Activated CD8-positive, alpha-beta memory T cell treated with anti-CD3 and anti-CD28 coated beads for 48 hours (primary cell): ENCODE results near the gene SLX4IP.
"Not testable (repeated sequence)": the region's sequence is repeated elsewhere in the genome, so short reads cannot be mapped to it uniquely, and the experiment has no call there.

Experiments
- DNase-seq, 3 experiments: peaks; one replicate each; pipeline ENCODE4 v3.0.0-alpha.2; 2020; ENCODE audit warnings: low read depth in 2 of 3, low spot score in 2 of 3

Gene SLX4IP

DNA sequence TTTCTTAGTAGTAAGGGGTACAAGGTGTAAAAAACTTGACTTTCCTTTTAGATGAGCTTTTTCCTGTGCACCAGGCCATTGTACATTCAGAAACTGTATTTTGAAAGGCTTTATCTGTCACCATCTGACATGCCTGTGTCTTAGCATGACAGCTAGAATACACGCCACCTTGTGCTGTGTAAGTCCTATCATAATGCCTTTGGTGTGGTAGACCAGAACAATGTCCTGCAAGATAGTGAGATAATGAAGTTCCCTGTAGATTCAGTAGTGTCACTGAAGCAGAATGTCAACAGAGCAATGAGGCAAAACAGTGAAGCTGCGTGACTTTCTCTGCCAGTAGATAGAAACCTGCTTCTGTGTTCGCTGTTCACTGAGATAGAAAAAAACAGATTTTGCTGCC lies 132.9 kb downstream of the SLX4IP start:
- no peak for DNase-seq

DNA sequence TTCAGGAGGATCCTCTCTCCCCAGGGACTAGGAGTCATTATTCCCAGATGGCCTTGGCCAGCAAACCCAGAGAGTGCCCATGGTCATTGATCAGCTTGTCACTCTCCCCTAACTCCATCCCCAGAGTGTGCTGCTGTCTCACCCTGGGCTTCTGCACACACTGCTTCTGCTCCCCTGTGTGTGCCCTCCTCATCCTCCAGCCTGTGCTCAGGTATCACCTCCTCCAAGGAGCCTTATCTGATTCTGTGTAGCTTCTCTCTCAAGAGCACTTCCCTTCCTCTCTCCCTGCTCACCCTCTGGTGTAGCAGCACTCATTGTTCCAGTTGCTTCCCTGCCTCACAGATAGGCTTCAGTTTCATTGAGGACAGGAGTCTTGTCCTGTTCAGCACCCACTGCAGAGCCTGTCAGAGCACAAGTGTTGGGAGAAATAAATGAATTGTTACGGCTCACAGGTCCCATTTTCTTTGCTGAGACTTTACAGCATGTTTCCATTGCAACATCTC lies 136.3 kb downstream of the SLX4IP start:
- DNase-seq, result no peak

DNA sequence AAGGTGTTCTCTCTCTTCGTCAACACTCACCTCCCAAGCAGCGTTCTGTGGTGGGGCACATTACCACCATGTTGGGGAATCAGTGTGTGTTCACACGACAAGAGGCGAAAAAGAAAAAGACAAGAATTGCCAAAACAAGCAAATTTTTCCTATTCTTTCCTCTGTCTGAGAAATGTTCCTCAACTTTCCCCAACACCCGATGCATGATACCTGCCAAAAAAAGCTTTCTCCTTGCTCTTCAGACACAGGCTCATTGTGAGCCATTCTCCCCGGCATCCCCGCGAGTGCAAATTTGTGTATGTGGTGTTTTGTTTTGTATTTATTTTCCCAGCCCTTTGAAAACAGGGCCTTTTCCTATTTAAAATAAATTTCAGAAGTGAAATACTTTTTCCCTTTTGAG lies 137.7 kb downstream of the SLX4IP start:
- DNase-seq, result no peak

DNA sequence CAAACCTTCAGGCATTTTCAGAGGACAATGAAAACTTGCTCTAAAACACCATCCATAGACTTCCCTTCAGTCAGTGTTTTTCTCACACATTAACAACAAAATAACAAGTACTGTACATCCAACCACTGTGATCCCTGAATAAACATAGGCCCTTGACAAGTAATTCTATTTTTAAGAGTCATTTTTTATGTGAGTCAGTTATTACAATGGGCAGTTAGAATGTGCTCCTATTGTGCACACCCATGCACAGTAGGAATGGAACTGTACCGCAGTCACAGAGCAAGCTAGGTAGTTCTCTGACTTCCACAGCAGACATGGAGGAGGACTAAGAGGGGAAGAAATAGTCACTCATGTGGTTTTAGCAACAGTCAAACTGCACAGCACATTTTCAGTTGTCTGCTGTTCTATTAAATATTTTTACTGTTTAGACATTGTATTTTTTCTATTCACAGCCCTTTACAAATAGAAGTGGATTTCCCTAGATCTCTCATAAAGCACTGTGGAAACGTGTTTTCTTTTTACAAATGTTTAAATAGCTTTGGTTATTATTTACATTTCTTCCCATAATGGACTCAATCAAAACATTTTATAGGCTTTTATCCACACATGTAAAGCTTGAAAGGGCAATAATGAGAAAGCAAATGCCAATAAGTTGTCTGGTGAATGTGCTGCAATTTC lies 138.3 kb downstream of the SLX4IP start:
- DNase-seq, result no peak

DNA sequence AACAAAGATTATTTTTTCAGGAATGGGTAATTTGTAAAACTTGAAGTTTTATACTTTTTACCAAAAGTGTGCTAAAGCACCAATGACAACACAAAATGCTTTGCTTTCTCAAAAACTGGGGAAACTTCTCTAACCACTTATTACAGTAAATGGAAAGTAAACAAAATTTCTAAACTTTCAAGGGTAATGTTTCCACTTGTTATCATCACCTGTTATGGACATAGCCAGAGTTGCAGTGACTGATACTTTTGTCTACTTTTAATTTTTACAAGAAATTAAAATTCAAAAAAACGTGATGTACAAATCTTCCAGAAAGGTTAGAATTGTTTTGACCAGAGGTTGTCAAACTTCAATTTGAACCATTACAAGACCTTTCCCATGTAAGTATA lies 138.8 kb downstream of the SLX4IP start:
- DNase-seq, result no peak

DNA sequence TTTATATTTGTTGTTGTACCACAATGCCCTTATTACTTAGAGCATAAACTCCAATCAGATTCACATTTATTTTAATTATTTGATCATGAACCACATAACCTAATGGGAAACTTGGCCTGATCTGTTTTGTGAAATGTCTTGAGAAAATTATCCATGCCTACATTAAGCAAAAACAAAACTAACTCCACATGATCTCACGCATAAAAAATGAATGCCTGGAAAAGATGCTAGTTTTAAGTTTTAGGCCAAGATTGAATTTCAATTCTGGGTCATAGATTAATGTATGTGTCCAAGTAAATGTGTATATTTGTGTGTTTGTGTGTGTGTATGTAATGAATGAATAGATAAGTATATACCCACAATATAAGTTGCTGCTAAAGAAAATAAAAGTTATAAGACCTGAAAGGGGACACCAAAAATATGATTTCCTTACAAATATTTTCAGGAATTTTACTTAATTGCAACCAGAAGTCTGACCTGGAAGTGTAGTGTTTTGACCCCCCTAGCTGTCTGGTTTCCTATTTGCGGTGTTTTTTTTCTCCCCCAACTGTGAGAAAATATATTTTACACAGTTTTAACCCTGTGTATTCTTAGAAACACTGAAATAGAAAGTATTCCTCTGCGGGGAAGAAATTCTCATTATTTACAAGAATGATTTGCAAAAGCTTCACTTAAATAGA lies 141.4 kb downstream of the SLX4IP start:
- no peak for DNase-seq

DNA sequence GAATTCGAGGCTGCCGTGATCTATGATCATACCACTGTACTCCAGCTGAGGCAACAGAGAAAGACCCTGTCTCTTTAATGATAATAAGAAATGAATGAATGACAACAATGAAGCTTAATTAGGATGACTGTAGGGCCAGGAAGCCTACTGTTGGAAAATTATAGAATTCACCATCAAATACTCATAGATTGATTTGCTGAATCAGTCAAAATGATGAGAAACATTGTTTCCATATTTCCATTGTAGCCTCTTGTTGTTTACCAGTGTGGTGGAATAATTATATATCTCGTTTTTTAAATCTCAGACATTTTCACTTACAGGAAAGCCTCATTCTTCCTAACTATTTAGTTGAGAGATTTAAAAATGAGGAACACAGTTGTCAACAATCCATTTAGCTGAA lies 142.5 kb downstream of the SLX4IP start:
- DNase-seq, result no peak

DNA sequence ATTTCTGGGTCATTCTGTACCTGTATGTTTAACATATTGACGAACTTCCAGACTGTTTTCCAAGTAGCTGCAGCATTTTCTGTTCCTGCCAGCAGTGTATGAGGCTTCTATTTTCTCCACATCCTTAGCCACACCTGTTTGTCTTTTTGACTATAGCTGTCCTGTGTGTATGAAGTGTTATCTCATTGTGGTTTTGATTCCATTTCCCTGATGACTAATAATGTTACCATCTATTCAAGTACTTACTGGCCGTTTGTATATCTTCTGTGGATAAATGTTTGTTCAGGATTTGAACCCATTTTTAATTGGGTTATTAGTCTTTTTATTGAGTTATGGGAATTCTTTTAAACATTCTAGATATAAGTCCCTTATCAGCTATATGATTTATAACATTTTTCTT lies 143.5 kb downstream of the SLX4IP start:
- no peak for DNase-seq

DNA sequence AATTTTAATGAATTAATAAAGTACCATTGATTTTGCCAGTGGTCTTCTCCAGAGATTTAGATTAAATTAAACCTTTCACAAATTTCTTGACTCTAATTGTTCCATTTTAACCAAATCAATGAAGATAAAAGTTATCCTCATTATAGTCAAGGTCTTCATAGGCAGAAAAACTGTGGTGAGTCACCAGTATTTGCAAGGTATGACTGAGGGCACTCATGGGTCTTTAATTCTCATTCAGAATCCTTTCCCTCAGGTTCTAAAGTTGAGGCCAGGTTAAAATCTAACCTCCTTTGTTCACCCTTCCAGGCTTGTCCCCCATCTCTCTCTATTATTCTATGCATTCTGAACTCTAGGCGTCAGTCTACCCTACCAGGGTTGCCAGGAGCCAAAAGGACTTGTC lies 144.8 kb downstream of the SLX4IP start:
- DNase-seq, result no peak

DNA sequence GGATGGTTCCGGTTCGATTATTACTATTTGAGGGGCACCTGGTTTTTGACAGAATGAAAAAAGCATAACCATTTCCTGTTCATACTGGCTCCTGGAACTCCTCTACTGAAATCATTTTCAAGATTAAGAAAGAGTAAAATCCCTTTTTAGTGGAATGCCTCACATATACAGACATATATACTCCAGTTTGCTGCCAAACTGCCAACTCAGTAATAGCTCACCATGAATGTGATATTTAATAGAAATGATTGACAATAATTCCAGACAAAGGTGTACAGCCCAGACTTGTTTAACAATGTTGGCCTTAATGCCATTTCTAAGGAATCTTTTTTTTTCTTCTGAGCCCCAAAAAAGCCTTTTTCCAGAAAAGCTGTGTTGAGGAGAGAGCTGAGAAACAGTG lies 145.6 kb downstream of the SLX4IP start:
- no peak for DNase-seq

DNA sequence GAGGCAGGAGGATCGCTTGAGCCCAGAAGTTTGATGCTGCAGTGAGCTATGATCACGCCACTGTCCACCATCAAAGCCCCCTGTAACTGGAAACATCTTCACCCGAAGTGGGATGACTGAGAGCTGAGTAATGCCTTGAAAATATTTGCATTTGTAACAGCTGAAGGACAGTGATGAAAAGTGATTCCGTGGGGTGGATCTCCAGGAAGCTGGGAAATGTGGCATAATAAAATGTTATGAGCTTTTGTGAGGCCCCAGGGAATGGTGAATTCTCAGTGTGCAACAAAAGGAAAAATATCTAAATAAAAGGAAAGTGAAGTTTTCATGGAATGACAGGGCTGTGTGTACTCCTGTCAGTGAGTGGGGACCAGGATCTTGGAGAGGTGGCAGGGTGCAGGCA lies 146.7 kb downstream of the SLX4IP start:
- no peak for DNase-seq

DNA sequence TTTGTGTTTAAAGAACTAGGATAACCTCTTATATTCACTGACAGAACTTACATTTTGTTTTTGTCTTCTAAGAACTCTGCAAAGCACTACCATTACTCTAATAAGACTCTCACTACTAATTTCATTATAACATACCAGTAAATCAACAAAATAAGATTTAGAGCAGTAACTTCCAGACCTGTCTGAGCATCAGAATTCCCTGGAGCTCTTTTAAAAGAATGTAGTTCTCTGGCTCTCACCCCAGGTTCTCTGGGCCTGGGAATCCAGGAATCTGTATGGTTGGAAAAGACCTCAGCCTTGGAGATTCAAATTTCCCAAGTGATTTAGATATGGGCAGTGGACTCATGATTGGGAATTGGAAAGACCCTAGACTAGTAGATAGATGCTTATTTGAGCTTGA lies 149.3 kb downstream of the SLX4IP start:
- DNase-seq, result no peak

DNA sequence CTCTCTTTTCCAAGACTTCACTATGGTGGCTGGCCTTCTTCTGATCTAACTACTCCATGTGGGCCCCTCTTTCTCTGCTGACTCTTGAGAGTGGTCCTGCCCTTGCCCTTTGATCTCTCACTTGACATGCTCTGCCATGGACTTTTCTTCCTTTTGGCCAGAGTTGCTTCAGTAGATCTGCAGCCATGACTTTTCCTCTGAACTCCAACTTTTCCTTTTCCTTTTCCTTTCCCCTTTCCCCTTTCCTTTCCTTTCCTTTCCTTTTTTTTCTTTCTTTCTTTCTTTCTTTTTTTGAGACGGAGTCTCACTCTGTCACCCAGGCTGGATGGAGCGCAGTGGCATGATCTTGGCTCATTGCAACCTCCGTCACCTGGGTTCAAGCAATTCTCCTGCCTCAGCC lies 150.2 kb downstream of the SLX4IP start:
- no peak for DNase-seq

DNA sequence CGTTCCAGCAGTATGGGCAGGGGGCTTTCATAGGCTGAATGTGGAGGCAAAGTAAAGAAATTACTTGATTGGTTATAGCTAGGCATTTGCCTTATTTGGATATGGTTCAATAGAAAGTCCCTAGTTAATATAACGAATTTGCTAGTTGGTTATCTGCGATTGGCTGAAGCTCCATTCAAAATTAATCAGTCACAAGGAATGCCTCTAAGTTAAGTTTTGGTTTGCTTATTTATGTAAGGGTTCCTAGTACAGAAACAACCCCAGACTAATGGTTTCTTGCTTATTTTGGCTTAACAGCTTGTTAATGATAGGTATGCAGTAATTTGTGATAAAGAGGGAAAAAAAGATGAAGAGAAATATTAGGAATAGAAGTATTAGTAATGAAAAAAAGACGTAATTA lies 151.2 kb downstream of the SLX4IP start:
- no peak for DNase-seq

DNA sequence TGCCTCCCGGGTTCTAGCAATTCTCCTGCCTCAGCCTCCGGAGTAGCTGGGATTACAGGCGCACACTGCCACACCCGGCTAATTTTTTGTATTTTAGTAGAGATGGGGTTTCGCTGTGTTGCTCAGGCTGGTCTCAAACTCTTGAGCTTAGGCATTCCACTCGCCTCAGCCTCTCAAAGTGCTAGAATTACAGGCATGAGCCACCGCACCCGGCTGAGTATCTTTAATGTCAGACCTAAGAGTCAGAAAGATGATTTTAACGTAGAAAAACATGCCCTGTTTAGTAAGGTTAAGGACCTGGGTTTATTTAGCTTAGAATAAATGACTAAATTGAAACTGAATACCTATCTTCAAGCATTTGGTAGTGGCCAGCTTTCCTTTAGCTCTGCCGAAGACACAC lies 155.3 kb downstream of the SLX4IP start:
- DNase-seq, result not testable (repeated sequence)

DNA sequence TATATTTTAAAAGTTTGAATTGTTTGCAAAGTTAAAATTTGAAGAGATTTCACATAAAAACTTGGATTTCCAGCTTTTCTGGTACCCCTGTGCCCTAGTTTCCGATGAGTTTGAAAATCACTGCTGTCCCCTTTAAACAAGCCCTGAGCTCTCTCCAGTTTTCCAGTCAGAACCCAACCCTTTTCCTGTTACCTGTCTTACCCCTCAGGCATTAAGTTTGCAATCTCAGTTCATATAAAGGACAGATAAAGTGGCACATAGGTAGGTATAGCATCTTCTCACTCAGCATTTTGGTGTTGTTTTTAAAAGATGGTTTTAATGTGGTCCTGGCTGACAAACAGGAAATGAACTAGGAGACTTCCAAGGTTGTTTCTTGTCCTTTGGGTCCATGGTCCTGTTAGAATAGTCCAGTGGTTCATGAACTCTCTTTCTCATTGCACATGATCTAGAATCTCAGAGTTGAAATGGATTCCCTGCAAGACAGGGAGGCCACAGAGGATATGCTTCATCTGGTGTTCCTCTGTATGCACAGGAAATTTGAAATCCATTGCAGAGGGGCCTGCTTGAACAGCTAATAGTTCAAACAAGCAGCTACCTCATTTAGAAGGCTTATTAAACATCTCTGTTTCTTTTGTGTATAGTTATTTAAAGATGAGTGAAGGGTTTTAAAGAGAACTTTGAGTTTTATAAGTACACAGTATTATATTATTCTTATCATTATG lies 156.0 kb downstream of the SLX4IP start:
- no peak for DNase-seq

DNA sequence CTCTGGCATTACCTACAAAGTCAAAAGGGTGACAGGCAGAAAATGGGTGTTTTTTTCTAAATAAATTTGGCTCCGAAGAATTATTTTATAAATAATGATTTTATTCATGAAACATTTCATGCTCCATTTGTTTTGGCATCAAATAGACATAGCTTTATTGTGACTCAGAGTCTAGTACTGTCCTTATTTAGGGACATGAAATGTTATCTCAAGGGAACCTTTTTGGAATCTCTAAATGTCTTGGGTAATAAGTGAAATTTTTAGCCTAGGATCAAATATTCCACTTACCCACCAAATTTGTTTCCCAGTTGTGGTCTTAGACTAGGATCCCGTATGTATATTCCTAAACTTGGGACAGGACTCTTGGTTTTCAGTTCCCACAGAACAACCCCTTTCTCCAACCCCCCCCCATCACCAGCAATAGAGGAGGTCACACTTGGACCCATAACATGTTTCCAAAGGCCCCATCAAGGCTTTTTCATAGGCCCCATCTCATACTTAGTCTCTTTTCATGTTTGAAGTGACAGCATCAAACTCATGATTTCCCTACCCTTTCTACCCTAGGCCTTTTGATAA lies 156.9 kb downstream of the SLX4IP start:
- DNase-seq, result no peak

DNA sequence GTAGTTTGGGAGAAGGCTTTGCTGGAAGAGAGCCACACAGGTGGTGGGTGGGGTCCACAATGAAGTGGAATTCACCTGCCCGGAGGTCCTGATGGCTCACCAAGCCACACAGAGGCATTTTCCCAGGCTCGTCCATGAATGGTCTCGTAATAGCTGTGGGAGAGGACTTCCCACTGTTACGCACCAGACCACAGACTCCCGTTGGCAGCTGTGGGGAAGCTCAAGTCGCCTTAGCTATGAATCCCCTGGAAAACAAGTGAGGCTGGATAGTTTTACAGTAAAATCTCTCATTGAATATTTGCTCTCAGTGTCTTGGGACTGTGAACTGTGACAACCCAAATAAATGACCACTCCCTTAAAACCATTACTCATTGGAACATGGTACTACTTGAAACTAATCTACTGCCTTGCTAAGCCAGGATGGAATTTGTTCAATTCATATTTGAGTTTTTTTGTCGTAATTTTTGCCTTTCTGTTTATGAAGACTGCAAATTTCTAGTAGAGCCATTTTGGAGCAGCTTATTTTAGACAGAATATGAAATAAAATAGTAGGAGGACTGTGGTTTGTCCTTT lies 159.3 kb downstream of the SLX4IP start:
- DNase-seq, result no peak

DNA sequence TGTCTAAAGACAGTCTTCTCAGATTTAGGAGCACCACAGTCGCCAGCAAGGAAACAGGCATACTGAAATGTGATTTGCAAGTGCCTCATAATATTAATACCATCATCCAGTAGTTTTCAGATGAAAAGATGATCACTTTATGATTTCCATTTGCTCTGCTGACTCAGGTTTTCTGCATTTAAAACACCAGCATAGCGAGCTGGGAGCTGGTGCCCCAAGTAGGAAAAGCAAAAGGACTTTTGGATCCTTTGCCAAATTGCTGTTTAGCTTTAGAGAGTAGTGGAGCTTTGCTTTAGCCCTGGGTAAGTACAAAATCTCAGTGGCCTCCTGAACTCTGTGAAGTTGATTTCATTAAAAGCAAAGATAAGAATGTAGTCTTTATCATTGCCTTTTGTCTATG lies 160.2 kb downstream of the SLX4IP start:
- DNase-seq, result no peak

DNA sequence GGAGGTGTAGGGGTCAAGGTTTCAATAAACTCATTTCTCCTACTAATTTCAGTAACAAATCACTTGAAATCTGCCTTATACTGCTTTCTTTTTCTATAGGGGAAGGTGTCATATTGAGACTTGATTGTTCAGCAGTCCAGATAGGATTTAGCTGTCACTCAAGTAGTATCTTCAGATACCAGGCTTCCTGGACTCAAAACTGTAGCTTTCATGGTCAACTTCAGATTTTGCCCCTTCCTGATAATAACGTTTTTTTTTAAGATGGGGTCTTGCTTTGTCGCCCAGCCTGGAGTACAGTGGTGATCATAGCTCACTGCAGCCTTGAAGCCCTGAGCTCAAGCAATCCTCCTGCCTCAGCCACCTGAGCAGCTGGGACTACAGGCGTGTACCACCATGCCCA lies 160.9 kb downstream of the SLX4IP start:
- no peak for DNase-seq

DNA sequence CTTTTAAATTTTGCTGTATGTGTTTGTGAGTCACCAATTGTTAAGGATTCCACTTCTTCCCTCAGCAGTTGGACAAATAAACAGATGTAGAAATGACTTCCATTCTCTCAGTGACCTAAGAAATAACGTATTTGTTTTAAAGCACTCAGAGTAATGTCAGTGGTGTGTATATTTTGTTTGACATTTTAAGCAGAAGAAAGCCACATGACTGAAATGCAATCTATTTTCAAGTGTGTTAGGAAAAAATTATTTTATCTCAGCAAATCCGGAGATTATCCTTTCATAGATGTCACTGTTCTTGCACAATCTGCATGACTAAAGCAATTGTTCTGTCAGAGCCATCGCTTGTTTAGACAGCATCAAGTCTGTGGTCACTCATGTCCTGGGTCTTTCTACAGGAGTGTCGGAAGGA lies 161.6 kb downstream of the SLX4IP start:
- no peak for DNase-seq

DNA sequence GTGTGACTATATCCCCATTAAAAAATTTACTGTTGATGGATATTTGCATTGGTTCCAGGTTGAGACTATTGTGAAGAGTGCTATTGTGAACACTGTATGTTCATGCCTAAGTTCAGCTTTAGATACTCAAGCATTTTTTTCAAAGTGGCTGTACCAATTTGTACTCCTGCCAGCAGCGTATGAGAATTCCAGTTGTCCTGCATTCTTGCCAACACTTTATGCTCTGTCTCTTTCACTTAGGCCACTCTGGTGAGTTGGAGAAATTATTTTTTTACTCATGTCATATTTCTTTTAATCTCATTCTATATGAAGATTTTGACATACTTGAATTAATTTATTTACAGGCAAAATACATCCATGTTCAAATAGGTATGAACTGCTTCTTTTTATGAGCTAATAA lies 162.5 kb downstream of the SLX4IP start:
- no peak for DNase-seq
